ENCODE results near the gene ARID4B. TPM values are rescaled to one million over a fixed set of nuclear protein-coding genes. Genes with fewer than 3 reads are reported as not detected.
"Not testable (repeated sequence)": the region's sequence is repeated elsewhere in the genome, so short reads cannot be mapped to it uniquely, and the experiment has no call there.

Gene ARID4B
- polyA plus RNA-seq, 4 donors: 10.3 to 26.6 (median 12.6) TPM

DNA sequence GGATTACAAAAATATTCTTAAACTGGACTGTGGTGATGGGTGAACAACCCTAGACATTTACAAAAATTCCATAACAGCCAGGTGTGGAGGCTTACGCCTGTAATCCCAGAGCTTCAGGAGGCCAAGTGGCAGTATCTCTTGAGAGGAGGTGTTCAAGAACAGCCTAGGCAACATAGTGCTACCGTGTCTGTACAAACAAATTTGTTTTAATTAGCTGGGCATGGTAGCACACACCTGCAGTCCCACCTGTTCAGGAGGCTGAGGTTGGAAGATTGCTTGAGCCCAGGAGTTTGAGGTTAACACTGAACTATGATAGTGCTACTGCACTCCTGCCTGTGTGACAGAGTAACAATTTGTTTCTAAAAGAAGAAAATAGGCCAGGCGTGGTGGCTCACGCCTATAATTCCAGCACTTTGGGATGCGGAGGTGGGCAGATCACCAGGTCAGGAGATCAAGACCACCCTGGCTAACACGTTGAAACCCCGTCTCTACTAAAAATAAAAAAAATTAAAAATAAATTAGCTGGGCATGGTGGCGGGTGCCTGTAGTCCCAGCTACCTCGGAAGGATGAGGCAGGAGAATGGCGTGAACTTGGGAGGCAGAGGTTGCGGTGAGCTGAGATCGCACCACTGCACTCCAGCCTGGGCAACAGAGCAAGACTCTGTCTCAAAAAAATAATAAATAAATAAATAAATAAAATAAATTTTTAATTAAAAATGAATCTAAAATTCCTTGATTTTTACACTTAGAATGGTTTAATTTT, 37.1 kb downstream of the ARID4B start:
- no peak for FAIRE-seq

DNA sequence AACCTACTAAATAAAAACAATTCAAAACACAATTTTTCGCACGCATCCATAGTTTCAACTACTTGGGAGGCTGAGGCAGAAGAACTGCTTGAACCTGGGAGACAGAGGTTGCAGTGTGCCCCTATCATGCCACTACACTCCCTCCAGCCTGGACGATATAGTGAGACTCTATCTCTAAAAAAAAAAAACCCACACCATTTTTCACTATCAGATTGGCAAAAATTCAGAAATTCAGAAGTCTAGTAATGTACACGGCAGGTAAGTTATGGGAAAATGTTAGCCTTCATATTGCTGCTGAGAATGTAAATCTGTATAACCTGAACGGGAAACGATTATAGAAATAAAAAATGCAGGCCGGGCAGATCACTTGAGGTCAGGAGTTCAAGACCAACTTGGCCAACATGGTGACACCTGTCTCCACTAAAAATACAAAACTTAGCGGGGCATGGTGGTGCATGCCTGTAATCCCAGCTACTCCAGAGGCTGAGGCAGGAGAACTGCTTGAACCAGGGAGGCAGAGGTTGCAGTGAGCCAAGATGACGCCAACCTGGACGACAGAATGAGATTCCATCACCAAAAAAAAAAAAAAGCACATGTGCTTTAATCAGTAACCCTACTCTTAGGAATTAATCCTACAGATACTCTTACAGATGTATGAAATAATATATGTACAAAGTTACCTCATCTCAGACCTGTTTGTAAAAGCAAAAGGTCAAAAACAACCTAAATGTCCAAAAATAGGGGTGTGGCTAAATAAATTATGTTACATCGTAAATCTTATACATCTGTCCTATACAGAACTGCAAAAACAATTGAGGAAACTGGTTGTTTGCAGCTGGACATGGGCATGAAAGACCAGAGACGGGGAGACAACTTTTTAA, 37.9 kb downstream of the ARID4B start:
- Histone ChIP-seq H3K27ac (ENCODE audit: low read depth in 1 of 3, low read length in 2 of 3) (no peak overlapping the region), H3K27me3 (ENCODE audit: control insufficient read depth in 3 of 3, insufficient read depth in 3 of 3, low read length in 3 of 3) (no peaks in the 10 kb centered on the region), H3K4me3 (ENCODE audit: low read depth in 1 of 3, low read length in 3 of 3) (no peak overlapping the region), H3K9me3 (ENCODE audit: control insufficient read depth in 2 of 2, insufficient read depth in 1 of 2, low read depth in 1 of 2, low read length in 1 of 2) (no peaks in the 10 kb centered on the region), H3K36me3 (ENCODE audit: control insufficient read depth in 3 of 3, insufficient read depth in 2 of 3, low read depth in 1 of 3, low read length in 3 of 3) (no peaks in the 10 kb centered on the region), H3K4me1 (ENCODE audit: control insufficient read depth in 3 of 3, insufficient read depth in 2 of 3, low read depth in 1 of 3, low read length in 2 of 3) (no peaks in the 10 kb centered on the region)
- WGBS, 3 donors: 86 to 88% (median 86%) methylated on average over 12 of the region's 12 CpGs
- DNase-seq (no peak), FAIRE-seq (no peak)

More for the DNA sequence above, 37.1 kb downstream of the ARID4B start:
- no peak for DNase-seq
- Histone ChIP-seq H3K9me3 (ENCODE audit: control insufficient read depth in 2 of 2, insufficient read depth in 1 of 2, low read depth in 1 of 2, low read length in 1 of 2) (peaks cover 0 to 3% of the 10 kb centered on the region in 2 donors), H3K4me1 (ENCODE audit: control insufficient read depth in 3 of 3, insufficient read depth in 2 of 3, low read depth in 1 of 3, low read length in 2 of 3) (no peaks in the 10 kb centered on the region), H3K4me3 (ENCODE audit: low read depth in 1 of 3, low read length in 3 of 3) (no peak overlapping the region), H3K36me3 (ENCODE audit: control insufficient read depth in 3 of 3, insufficient read depth in 2 of 3, low read depth in 1 of 3, low read length in 3 of 3) (no peaks in the 10 kb centered on the region), H3K27me3 (ENCODE audit: control insufficient read depth in 3 of 3, insufficient read depth in 3 of 3, low read length in 3 of 3) (no peaks in the 10 kb centered on the region), H3K27ac (ENCODE audit: low read depth in 1 of 3, low read length in 2 of 3) (no peak overlapping the region)
- WGBS, 3 donors: 87 to 89% (median 88%) methylated on average over 12 of the region's 12 CpGs

DNA sequence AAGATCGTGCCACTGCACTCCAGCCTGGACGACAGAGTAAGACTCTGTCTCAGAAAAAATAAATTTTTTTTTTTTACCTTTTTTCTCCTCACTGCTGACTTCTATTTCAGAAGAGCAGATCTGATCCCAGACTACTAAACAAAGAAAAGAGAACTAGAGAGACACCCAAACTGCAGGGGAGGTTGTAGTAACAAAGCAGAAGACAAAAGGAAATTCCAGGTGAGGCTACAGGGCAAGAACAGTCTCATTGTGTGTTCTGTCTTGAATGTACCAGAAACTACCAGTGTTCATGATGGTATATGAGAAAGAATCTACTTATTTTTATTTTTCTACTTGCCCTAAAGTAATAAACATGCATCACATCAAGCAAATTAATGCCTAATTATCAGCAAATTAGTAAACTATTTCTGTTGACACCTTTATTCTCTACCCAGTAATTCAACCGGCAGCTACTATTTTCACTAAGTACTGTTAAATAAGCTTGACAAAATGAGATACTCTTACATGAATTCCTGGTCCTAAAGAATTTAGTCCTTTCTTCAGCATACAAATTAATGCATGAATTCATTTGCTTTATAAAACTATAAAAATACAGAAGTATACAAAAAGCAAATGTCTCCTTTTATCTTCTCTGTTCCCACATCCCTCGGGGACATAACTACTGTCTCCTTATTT, 40.6 kb downstream of the ARID4B start:
- Histone ChIP-seq H3K27me3 (ENCODE audit: control insufficient read depth in 3 of 3, insufficient read depth in 3 of 3, low read length in 3 of 3) (no peaks in the 10 kb centered on the region), H3K4me1 (ENCODE audit: control insufficient read depth in 3 of 3, insufficient read depth in 2 of 3, low read depth in 1 of 3, low read length in 2 of 3) (no peaks in the 10 kb centered on the region), H3K36me3 (ENCODE audit: control insufficient read depth in 3 of 3, insufficient read depth in 2 of 3, low read depth in 1 of 3, low read length in 3 of 3) (no peaks in the 10 kb centered on the region), H3K27ac (ENCODE audit: low read depth in 1 of 3, low read length in 2 of 3) (no peak overlapping the region), H3K9me3 (ENCODE audit: control insufficient read depth in 2 of 2, insufficient read depth in 1 of 2, low read depth in 1 of 2, low read length in 1 of 2) (no peaks in the 10 kb centered on the region), H3K4me3 (ENCODE audit: low read depth in 1 of 3, low read length in 3 of 3) (no peak overlapping the region)
- FAIRE-seq (no peak), DNase-seq (no peak)
- 87 to 93% (median 91%) methylated on average over 4 of the region's 4 CpGs for WGBS, 3 donors

DNA sequence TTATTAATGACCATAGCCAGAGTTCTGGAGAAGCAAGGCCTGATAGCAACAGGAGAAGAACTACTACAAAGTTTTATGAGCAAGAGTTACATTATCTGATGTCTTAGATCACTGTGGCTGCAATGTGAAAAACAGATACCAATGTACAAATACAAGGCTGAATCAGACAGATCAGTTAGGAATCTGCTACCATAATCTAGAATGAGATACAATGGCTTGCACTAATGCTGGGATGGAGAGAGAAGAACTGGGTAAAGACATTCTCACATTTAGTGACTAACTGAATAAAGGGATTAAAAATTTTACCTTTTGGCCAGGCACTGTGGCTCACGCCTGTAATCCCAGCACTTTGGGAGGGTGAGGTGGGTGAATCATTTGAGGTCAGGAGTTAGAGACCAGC, 41.3 kb downstream of the ARID4B start:
- WGBS, 3 donors: 71 to 86% (median 83%) methylated on average over 1 of the region's 1 CpG
- H3K9me3 ChIP-seq (ENCODE audit: control insufficient read depth in 2 of 2, insufficient read depth in 1 of 2, low read depth in 1 of 2, low read length in 1 of 2): no peaks in the 10 kb centered on the region
- H3K4me1 ChIP-seq (ENCODE audit: control insufficient read depth in 3 of 3, insufficient read depth in 2 of 3, low read depth in 1 of 3, low read length in 2 of 3): no peaks in the 10 kb centered on the region
- H3K27me3 ChIP-seq (ENCODE audit: control insufficient read depth in 3 of 3, insufficient read depth in 3 of 3, low read length in 3 of 3): no peaks in the 10 kb centered on the region
- no peak overlapping the region for H3K4me3 ChIP-seq (ENCODE audit: low read depth in 1 of 3, low read length in 3 of 3)
- FAIRE-seq (no peak), DNase-seq (no peak)
- no peak overlapping the region for H3K27ac ChIP-seq (ENCODE audit: low read depth in 1 of 3, low read length in 2 of 3)
- H3K36me3 ChIP-seq (ENCODE audit: control insufficient read depth in 3 of 3, insufficient read depth in 2 of 3, low read depth in 1 of 3, low read length in 3 of 3): no peaks in the 10 kb centered on the region

DNA sequence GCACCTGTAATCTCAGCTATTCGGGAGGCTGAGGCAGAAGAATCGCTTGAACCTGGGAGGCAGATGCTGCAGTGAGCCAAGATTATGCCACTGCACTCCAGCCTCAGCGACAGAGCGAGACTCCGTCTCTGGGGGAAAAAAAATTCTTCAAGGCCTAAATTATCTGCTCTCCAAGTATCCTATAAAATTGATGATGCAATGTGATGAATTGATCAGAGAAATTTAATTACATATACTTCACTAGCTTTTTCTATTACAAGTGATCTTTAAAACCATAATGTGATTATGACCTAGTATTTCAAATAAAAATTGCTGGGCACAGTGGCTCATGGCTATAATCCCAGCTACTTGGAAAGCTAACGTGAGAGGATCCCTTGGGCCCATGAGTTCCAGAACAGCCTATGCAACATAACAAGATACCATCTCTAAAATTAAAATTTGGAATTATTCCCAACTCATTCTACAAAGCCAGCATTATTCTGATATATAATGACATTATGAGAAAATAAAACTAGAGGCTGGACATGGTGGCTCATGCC, 43.7 kb downstream of the ARID4B start:
- no peaks in the 10 kb centered on the region for H3K9me3 ChIP-seq (ENCODE audit: control insufficient read depth in 2 of 2, insufficient read depth in 1 of 2, low read depth in 1 of 2, low read length in 1 of 2)
- no peak for FAIRE-seq
- no peak for DNase-seq
- peaks cover 0 to 3% (median 0%) of the 10 kb centered on the region in 3 donors for H3K36me3 ChIP-seq (ENCODE audit: control insufficient read depth in 3 of 3, insufficient read depth in 2 of 3, low read depth in 1 of 3, low read length in 3 of 3)
- no peak overlapping the region for H3K27ac ChIP-seq (ENCODE audit: low read depth in 1 of 3, low read length in 2 of 3)
- no peaks in the 10 kb centered on the region for H3K27me3 ChIP-seq (ENCODE audit: control insufficient read depth in 3 of 3, insufficient read depth in 3 of 3, low read length in 3 of 3)
- no peak overlapping the region for H3K4me3 ChIP-seq (ENCODE audit: low read depth in 1 of 3, low read length in 3 of 3)
- peaks cover 2 to 9% (median 6%) of the 10 kb centered on the region in 3 donors for H3K4me1 ChIP-seq (ENCODE audit: control insufficient read depth in 3 of 3, insufficient read depth in 2 of 3, low read depth in 1 of 3, low read length in 2 of 3)
- 92 to 98% (median 93%) methylated on average over 6 of the region's 6 CpGs for WGBS, 3 donors

DNA sequence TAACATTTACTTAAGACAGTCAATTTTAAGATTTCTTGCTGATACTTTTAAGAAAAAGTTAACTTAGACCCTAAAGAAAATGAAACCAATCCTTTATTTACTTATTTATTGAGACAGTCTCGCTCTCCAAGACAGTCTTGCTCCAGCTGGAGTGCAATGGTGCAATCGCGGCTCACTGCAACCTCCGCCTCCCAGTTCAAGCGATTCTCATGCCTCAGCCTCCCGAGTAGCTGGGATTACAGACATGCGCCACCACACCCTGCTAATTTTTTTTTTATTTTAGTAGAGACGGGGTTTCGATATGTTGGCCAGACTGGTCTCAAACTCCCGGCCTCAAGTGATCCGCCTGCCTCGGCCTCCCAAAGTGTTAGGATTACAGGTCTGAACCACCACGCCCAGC, 44.3 kb downstream of the ARID4B start:
- not testable (repeated sequence) for DNase-seq; H3K4me3 ChIP-seq (ENCODE audit: low read depth in 1 of 3, low read length in 3 of 3); H3K27ac ChIP-seq (ENCODE audit: low read depth in 1 of 3, low read length in 2 of 3); H3K36me3 ChIP-seq (ENCODE audit: control insufficient read depth in 3 of 3, insufficient read depth in 2 of 3, low read depth in 1 of 3, low read length in 3 of 3); H3K27me3 ChIP-seq (ENCODE audit: control insufficient read depth in 3 of 3, insufficient read depth in 3 of 3, low read length in 3 of 3); H3K9me3 ChIP-seq (ENCODE audit: control insufficient read depth in 2 of 2, insufficient read depth in 1 of 2, low read depth in 1 of 2, low read length in 1 of 2); FAIRE-seq
- 87 to 95% (median 92%) methylated on average over 13 of the region's 13 CpGs for WGBS, 3 donors
- peaks cover 5 to 13% (median 6%) of the 10 kb centered on the region in 3 donors for H3K4me1 ChIP-seq (ENCODE audit: control insufficient read depth in 3 of 3, insufficient read depth in 2 of 3, low read depth in 1 of 3, low read length in 2 of 3)

DNA sequence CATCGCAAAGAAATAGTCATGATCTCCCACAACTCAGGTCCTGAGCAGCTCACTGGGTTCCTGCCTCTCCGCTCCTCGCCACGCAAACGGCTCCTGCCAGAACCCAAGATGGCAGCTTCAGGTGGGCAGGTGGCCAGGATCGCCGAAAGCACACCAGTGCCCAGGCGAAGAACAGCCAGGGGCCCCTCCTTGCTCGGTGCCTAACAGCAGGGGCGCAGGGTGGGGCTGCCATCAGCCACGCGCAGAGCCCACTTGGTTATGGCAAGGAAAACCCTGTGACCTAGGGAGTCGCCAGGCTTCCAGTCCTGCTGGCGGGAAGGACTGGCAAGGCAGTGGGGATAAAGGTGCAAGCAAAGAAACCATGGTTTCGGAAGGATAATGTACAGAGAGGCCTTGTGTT, 47.5 kb downstream of the ARID4B start:
- DNase-seq (no peak), FAIRE-seq (no peak)
- WGBS, 3 donors: 95 to 98% (median 97%) methylated on average over 15 of the region's 15 CpGs
- no peaks in the 10 kb centered on the region for H3K9me3 ChIP-seq (ENCODE audit: control insufficient read depth in 2 of 2, insufficient read depth in 1 of 2, low read depth in 1 of 2, low read length in 1 of 2)
- H3K36me3 ChIP-seq (ENCODE audit: control insufficient read depth in 3 of 3, insufficient read depth in 2 of 3, low read depth in 1 of 3, low read length in 3 of 3): peaks cover 0 to 3% (median 0%) of the 10 kb centered on the region in 3 donors
- no peak overlapping the region for H3K27ac ChIP-seq (ENCODE audit: low read depth in 1 of 3, low read length in 2 of 3)
- peaks cover 5 to 16% (median 6%) of the 10 kb centered on the region in 3 donors for H3K4me1 ChIP-seq (ENCODE audit: control insufficient read depth in 3 of 3, insufficient read depth in 2 of 3, low read depth in 1 of 3, low read length in 2 of 3)
- no peaks in the 10 kb centered on the region for H3K27me3 ChIP-seq (ENCODE audit: control insufficient read depth in 3 of 3, insufficient read depth in 3 of 3, low read length in 3 of 3)
- H3K4me3 ChIP-seq (ENCODE audit: low read depth in 1 of 3, low read length in 3 of 3): no peak overlapping the region

DNA sequence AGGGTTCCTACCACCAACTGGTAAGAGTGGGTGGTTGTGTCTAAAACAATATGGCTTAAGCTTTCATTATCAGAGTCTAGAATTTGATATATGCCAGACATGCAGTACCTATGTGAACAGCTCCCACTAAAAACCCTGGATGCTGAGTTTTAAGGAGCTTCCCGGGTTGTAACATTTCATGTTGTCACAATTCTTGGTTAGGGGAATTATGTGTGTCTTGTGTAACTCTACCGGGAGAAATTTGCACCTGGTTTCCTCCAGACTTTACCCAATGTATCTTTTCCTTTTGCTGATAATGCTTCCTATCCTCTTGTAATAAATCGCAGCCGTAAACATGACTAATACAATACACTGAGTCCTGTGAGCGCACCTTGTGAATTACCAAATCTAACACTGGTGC, 48.3 kb downstream of the ARID4B start:
- H3K27me3 ChIP-seq (ENCODE audit: control insufficient read depth in 3 of 3, insufficient read depth in 3 of 3, low read length in 3 of 3): no peaks in the 10 kb centered on the region
- H3K4me1 ChIP-seq (ENCODE audit: control insufficient read depth in 3 of 3, insufficient read depth in 2 of 3, low read depth in 1 of 3, low read length in 2 of 3): peaks cover 5 to 16% (median 6%) of the 10 kb centered on the region in 3 donors
- H3K27ac ChIP-seq (ENCODE audit: low read depth in 1 of 3, low read length in 2 of 3): no peak overlapping the region
- H3K9me3 ChIP-seq (ENCODE audit: control insufficient read depth in 2 of 2, insufficient read depth in 1 of 2, low read depth in 1 of 2, low read length in 1 of 2): no peaks in the 10 kb centered on the region
- 22 to 59% (median 35%) methylated on average over 5 of the region's 5 CpGs for WGBS, 3 donors
- FAIRE-seq (no peak), DNase-seq (peak; percentile 58 to 78)
- peaks cover 0 to 3% (median 0%) of the 10 kb centered on the region in 3 donors for H3K36me3 ChIP-seq (ENCODE audit: control insufficient read depth in 3 of 3, insufficient read depth in 2 of 3, low read depth in 1 of 3, low read length in 3 of 3)
- no peak overlapping the region for H3K4me3 ChIP-seq (ENCODE audit: low read depth in 1 of 3, low read length in 3 of 3)

Data from small intestine (tissue), 7 donors.